K562 (cell line): ENCODE data around the gene MOXD1.

ENCODE experiments used
- BCOR ChIP-seq: fragments of 450-650 bp; IDR thresholded peaks from 2 replicates; pipeline ENCODE4 v1.6.1; 2016
- CTCF ChIP-seq, 3 experiments: IDR thresholded peaks in 2 of 3; conservative IDR thresholded peaks in 1 of 3; 2 replicates each; pipeline ENCODE4 v1.5.1; 2011 to 2012; ENCODE audit warnings: low read length in 3 of 3, mild to moderate bottlenecking in 3 of 3, control low read depth in 2 of 3, improper control_type of control experiment in 1 of 3, inconsistent platforms in 1 of 3, low read depth in 1 of 3, mixed read lengths in 1 of 3, moderate library complexity in 1 of 3; ENCODE audit not compliant: insufficient read depth in 2 of 3
- MAX ChIP-seq: sonication (generic); formaldehyde crosslinking; IDR thresholded peaks from 2 replicates; pipeline ENCODE4 v1.9.0; 2022; ENCODE audit warnings: mild to moderate bottlenecking, missing genetic modification reagents
- SP1 ChIP-seq: sonication (generic); formaldehyde crosslinking; IDR thresholded peaks from 2 replicates; pipeline ENCODE4 v1.8.1; 2022; ENCODE audit warnings: mild to moderate bottlenecking, missing genetic modification reagents
- TOE1 ChIP-seq, 2 experiments: fragments of 450-650 bp in 1 of 2; sonication (generic) in 1 of 2; formaldehyde crosslinking in 1 of 2; IDR thresholded peaks; 2 replicates each; pipeline versions ENCODE4 v1.7.1 to v1.8.0; 2016 to 2022; ENCODE audit warnings: borderline replicate concordance in 2 of 2, mild to moderate bottlenecking in 2 of 2, antibody characterized with exemption in 1 of 2, inconsistent platforms in 1 of 2, low read depth in 1 of 2, missing genetic modification reagents in 1 of 2, moderate library complexity in 1 of 2
- ZFP1 ChIP-seq: fragments of 450-650 bp; formaldehyde crosslinking; IDR thresholded peaks from 2 replicates; pipeline ENCODE4 v1.4.0; 2020; ENCODE audit warnings: mild to moderate bottlenecking, mixed read lengths
- ZNF780A ChIP-seq: fragments of 250-450 bp; sonication (Bioruptor Pico); IDR thresholded peaks from 2 replicates; pipeline ENCODE4 v1.5.0; 2021; ENCODE audit warnings: mild to moderate bottlenecking

GRCh38 chr6:132300323-132300949, 100.8 kb downstream of the MOXD1 start:
- TF ChIP-seq TOE1 (IDR thresholded peaks at IDR 0.05; ENCODE audit: borderline replicate concordance) (no peak), TOE1 (CRISPR knock-in tag; IDR thresholded peaks at IDR 0.05; ENCODE audit: borderline replicate concordance, low read depth) (no peak), MAX (CRISPR knock-in tag) (no peak), SP1 (no peak), CTCF (IDR thresholded peaks at IDR 0.05 in 2 of 3, conservative IDR thresholded peaks at IDR 0.05 in 1 of 3; ENCODE audit: insufficient read depth in 2 of 3, low read depth in 1 of 3, low read length in 3 of 3) (peak; percentile 45 to 62 (median 50); a peak in 5 of 6 replicates), ZNF780A (CRISPR knock-in tag) (no peak), ZFP1 (CRISPR knock-in tag) (no peak), BCOR (no peak)
